ENCODE measurements around the gene CES3.

CES3 gene, protein sequence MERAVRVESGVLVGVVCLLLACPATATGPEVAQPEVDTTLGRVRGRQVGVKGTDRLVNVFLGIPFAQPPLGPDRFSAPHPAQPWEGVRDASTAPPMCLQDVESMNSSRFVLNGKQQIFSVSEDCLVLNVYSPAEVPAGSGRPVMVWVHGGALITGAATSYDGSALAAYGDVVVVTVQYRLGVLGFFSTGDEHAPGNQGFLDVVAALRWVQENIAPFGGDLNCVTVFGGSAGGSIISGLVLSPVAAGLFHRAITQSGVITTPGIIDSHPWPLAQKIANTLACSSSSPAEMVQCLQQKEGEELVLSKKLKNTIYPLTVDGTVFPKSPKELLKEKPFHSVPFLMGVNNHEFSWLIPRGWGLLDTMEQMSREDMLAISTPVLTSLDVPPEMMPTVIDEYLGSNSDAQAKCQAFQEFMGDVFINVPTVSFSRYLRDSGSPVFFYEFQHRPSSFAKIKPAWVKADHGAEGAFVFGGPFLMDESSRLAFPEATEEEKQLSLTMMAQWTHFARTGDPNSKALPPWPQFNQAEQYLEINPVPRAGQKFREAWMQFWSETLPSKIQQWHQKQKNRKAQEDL

DNA sequence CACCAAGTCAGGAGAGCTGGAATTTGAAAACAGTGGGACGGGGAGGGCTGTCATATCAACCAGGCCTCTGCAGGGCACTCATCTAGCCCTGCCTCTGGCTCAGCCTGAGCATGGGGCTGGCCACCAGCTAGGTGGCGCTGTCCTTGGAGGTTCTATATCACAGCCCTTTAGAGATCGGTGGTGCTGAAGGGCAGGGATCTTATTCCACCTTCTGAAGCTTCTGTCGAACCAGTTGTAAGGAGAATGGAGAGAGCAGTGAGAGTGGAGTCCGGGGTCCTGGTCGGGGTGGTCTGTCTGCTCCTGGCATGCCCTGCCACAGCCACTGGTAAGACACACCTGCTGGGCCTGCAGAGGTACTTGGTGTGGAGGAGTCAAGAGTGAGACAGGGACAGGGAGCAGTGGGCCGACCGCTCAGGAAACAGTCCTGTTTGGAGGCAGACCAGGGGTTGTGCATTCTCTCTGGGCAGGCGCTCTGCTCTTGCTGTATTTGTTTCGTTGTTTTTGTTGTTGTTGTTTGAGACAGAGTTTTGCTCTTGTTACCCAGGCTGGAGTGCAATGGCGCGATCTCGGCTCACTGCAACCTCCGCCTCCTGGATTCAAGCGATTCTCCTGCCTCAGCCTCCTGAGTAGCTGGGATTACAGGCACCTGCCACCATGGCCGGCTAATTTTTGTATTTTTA, at the start of gene CES3:
CES3 (plus strand) TSS at position 202 of the 680 bp plus-strand sequence; CDS start at position 244, 42 bp downstream.
- DNase-seq = peak; percentile 54

DNA sequence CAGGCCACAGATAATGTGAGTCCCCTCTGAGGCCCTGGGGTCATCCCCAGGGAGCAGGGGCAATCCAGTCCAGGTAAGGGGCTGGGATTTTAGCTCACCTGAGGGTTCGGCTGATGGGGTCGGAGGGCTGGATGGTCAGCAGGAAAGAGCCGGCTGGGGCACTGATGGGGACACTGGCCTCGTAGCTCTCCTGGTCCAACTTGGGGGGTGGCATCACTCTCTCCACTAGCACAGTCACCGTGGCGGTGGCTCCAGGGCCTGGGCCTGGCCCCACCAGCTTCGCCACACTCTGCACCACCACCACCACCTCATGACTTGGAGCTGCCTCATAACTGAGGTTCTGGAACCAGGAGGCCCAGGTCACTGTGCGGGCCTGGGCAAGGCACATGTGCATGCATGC, 49.3 kb upstream of the CES3 start:
- no peak for DNase-seq

DNA sequence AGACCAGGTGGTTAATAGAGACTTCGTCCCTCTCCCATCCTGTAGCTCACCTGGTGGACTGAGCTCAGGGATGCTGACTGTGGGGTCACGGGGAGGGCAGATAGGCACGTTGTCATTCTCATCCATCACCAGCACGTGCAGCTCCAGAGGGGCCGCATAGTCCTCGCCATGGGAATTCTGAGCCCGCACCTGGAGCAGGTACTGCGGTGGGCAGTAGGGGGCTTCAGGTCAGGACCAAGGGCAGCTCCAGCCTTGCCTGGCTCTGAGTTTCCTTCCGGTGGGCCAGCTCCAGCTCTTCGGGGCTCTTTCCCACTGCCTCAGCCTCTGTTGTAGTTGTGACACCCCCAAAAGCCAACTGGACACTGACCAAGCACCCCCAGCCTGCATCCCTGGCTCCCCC, 48.0 kb upstream of the CES3 start:
- no peak for DNase-seq

DNA sequence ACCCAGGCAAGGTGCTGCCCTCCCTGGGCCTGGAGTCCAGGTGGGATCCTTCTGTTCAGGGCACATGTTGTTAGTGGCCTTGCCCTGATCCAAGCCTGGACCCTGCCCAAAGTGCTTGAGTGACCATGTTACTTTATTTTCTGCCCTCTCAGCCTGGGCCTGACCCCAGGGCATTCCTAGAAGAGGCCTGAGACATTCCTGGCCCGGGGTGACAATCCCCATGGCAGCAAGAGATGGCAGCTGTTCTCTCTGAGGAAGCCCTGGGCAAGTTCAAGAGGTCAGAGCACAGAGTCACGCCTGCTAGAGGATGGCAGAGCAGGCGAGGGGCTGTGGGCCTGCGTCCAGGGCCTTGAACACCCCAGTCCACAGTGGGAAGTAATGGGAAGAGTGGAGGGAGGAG, 47.4 kb upstream of the CES3 start:
- DNase-seq = no peak

DNA sequence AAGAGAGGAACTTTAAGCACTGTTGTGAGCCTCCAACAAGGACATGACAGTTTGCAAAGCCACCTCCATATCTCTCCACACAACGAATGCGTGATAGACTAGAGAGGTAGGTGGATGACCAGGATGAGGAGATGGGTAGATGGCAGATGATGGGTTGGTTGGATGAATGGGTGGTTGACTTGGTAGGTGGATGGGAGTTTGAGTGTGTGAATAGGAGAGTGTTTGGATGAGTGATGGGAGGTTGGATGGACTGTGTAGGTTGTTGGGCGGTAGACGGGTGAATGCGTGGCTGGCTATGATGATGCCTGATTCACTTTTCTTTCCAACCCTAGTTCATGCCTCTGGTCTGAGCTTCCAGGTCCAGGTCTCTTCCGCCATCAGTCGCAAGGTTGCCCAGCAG, 46.5 kb upstream of the CES3 start:
- no peak for DNase-seq

DNA sequence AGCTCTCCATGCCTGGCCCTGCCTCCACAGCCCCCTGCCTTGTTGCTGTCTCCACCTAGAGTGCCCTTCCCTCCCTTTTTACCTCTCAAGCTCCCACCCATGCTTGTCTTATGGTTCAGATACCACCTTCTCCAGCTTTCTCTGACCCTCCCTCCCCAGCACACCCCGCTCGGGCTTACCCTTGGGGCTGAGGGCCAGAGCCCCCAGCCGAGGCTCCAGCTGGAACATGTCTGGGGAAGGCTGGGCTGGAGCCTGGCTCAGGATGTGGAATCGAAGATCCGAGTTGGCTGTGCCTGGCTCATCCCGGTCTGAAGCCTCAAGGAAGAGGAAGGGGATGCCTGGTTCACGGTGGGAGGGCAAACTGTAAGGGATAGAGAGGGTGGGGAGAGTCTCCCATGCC, 46.0 kb upstream of the CES3 start:
- no peak for DNase-seq

DNA sequence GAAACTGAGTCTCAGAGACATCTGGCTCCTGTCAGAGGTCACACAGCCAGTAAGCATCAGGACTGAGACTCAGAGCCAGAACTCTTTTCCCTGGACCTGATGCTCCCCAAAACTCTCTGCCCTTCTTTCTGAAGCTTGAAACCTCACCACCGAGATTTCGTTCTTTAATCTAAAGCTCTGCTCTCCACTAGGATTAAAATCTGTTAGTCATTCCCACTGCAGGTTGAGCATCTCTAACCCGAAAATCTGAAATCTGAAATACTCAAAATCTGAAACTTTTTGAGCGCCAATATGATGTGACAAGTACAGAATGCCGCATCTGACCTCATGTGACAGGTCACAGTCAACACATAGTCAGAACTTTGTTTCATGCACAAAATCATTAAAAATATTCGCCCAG, 44.5 kb upstream of the CES3 start:
- no peak for DNase-seq

DNA sequence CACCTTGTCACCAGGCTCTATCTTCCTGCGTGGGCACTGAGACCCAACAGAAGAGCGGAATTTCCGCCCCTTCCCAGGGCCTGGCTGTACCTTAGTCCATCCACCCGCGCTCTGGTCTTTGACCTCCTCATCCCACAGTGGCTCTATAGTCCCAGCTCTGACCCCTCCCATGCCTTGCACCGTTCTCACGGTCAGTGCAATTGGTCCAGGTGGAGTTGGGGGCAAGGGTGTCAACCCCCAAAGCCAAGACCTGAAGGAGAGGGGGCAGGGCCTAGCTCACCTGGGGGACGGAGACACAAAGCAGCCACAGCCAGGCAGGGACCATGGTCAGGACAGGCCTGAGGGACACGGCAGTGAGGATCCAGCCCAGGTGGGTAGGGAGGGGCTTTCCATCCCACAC, 43.3 kb upstream of the CES3 start:
- DNase-seq = no peak

DNA sequence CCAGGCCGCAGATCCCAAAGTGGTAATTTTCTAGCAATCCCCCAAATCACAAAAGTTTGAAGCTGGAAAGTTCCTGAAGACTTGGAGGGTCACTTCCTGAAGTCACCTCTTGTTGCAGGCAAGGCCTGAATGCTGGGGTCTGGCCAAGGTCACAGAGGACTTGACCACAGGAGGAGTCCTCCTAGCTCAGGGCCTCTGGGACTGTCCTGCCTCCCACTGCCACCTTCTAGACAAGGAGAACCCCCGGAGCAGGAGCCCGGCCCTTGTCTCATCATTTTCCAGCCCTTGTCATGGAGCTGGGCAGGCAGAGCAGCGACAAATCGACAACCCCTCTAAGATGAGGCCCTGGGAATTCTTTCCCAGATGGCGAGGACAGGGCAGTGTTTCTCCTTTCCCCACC, 42.7 kb upstream of the CES3 start:
- DNase-seq = no peak

DNA sequence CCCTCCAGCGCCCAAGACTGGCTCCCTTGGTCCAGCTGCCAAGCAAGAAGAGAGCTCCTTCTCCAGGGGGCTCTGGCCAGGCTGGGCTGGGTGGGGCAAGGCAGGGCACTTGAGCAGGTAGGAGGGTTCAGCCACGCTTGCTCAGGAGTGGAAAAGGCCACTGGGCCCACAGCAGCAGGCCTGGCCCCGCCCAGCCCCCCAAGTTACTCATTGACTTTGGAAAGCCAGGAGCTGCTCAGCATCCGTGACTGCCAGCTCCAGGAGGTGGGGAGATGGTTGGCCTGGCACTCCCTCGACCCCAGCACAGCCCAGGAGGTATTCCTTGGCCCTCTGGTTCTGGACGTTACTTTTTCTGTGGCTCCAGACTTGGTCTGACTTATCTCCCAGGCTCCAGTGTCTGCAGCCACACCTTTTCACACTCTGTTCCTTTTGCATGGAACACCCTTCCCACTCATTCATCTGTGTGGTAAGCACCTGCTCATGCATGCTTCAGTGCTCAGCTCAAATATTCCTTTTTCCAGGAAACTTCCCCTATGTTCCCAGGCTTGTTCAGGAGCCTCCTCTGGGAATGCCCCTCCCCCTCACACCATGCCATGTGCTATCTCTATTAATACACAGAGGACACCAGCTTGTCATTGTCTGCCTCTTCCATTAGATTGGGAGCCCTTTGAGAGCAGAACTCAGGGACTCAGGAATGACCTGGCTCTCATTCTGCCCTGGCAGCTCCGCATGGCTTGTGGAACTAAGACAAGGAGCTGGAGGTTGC, 42.1 kb upstream of the CES3 start, which contains the start of gene CDH16:
CDH16 (minus strand) TSS at position 83 of the 766 bp plus-strand sequence. CDS start 820 bp downstream, outside the sequence.
- DNase-seq = no peak

DNA sequence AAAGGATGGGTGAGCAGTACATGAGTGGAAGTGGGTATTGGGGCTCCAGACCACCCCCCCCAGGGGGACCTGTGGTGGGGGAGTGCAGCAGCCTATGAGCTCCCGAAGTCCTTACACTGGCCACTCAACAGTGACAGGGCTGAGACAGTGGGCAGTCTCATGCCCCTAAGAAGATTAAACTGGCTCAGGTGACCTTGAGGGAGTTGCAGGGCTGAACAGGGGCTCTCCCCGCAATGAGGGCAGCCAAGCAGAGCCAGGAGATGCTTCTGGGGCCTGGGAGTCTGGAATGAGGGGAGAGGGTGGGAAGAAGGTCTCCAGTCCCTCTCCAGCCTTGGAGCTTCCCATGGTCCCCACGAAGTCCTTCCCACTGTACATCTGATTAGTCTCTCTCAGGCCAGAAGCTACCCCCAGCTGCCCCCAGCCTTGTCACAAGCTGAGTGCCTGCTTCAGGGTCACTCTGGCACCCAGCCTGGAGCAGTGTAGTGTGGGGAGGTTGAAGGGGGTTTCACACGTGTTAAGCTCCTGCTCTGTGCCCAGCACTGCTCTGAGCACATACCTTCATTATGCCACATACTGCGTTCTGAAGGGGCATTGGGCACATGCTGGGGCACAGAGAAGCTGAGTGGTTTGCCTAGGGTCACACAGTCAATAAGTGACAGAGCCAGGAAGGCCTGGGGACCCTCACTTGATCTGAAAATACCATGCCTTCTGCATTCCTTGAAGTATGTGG, 41.3 kb upstream of the CES3 start:
- DNase-seq = no peak

DNA sequence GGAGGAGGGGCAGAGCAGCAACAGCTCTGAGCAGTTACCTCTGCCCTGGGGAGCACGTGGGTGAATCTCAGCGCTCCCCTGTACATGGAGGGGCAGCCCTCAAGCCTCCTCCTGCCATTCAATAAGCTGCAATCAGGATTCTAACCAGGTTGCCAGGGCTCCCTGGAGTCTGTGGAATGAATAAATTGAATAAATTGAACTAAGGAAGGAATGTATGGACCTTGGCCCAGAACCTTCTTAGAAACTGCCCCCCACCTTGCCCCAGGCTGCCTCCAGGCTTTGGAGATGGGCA, 40.8 kb upstream of the CES3 start:
- no peak for DNase-seq

DNA sequence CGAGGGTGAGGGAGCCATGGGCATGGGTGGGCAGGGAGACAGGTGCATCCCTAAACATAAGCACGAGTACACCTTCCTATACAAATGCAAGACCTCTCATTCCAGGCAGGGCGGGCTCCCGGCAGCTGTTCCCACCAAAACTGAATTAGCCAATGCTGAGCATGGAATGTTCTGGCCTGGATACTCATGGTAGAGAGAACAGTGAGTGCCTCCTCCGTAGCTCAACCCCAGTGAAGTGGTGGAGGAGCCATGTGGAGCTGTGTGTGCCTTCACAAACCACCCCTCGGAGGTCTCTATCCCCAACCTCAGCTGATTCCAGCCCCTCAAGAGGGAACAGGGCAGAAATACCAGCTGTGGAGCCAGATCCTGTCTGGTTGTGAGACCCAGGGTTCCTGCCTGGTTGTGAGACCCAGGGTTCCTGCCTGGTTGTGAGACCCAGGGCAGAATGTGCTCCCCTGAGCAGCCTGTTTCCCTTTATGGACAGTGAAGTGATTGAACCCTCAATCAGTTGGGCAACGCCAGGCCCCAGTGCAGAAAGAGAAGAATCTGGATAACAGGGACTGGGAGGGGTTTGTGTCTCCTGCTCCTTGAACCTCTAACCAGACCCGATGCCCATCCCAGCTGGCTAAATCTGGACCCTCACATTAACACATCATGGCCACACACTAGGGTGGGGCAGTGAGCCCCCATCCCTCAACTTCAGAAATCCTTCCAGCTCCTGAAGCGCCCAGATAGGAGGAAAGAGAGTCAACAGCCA, 40.0 kb upstream of the CES3 start:
- DNase-seq = no peak

DNA sequence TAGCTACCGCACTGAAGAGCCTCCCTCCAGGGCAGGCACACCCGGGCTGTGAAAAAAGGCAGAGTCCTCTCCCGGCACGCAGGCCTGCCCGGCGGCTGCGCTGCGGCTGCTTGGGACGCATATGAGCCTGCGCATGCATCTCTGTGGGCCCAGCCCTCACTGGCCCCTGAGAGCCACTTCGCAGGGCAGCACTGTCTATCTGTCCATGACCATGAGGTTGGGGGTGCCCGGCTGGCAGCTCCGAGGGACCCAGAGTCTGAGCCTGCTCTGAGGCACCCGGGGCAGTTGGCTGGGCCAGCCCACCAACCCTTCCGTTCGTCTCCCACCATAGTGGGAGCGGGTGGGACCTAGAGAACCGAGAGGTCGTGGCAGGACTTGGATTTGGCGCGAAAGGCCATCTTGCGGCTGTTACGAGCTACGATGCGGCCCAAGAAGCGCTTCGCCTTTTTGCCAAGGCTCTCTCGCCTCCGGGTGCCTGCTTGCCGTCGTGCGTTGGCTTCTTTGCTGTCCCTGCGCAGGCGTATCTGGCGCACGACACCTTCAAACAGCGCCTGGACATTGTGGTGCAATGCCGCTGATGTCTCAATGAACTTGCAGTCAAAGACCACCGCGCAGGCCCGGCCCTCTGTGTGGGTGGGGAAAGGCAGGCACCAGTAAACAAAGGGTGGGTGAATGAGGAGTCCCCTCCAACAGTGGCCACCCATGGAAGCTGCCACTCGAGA, 39.2 kb upstream of the CES3 start:
- no peak for DNase-seq

DNA sequence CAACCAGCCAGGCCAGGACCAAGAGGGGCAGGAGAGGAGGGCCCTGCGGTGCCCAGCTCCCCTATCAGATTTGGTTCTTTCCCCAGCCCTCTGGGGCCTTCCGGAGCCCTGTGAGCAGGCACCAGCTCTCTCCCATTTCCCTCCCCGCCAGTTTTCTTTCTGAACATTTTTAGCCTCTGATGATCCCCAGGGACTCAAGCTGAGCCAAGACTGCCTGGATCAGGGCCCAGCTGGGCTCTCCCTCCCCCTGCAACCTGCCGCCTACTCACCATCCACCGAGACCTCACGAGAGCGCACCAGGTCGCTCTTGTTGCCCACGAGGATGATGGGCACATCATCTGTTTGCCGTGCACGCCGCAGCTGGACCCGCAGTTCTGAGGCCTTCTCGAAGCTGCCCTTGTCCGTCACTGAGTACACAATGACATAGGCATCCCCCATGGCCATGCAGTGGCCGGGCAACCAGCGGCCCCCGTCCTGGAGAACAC, 37.8 kb upstream of the CES3 start:
- no peak for DNase-seq

DNA sequence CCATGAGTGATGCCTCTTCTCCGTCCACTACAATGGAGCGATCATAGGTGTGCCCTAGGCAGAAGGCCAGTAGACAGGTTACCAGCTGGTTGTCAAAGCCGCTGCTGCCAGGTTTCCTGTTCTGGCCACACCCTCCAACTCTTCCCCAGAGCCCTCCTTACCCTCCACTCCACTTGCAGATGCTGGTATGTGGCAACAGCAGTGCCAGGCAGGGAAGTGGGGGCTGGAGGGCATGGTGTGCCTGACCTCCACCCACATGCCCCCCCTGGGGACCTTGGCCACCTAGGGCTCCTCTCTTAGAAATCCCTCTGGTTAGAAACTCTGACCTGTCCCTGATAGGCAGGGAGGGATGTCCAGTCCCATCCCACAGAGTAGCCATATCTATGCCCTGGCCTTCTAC, 37.2 kb upstream of the CES3 start:
- no peak for DNase-seq

DNA sequence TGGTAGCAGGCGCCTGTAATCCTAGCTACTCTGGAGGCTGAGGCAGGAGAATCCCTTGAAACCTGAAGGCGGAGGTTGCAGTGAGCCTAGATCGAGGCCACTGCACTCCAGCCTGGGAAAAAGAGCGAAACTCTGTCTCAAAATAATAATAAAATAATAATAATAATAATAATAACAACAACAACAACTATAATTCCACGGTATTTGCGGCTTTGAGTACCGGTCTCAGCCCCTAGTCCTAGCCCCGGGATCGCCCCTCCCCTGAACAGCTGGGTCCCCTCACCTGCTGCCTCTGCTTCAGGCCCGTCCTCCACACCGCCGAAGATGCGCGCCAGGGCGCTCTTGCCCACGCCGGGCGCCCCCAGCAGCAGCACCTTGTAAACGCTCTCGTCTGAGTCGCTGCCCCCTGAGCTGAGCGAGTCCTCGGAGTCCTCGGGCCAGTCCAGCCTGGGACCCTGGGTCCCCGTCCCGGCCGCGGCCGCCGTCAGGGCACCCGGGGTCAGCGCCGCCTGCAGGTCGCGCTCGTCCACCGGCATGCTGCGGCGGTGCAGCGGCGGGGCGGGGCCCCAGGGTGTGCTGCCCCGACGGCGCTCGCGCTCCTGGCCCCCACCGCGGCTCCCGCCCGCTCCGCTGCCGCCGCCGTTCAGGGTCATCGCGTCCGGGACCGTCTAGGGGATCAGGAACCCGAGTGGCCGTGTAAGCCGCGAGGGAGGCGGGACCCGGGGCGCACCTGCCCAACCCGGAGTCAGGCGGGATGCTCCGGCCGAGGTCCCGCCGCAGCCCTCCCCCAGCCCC, 36.3 kb upstream of the CES3 start:
- DNase-seq = no peak

DNA sequence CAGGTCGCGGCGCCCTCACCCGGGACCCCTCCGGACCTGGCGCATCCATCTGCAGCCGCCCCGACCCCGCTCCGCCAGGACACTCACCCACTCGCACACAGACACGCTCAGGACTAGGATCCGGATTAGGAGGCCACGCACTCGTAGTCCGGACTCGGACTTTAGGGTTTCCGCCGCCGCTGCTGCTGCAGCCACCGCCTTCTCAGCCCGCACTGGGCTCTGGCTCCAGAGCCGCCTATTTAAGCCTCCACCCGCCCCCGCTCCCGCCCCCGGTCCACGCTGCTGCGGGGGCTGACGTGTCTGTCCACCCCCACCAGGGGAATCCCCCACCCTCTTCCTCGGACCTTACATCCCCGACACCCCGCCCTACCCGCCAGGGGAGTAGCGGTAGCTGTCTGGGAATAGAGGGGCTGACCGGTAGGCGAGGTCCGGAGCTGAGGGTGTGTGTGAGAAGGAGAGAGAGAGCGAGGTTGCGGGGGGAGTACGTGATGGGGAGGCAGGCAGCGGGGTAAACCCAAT, 35.7 kb upstream of the CES3 start, which contains the start of gene RRAD:
RRAD (minus strand) TSS at position 214 of the 519 bp plus-strand sequence. CDS start 356 bp downstream, outside the sequence.
- no peak for DNase-seq

DNA sequence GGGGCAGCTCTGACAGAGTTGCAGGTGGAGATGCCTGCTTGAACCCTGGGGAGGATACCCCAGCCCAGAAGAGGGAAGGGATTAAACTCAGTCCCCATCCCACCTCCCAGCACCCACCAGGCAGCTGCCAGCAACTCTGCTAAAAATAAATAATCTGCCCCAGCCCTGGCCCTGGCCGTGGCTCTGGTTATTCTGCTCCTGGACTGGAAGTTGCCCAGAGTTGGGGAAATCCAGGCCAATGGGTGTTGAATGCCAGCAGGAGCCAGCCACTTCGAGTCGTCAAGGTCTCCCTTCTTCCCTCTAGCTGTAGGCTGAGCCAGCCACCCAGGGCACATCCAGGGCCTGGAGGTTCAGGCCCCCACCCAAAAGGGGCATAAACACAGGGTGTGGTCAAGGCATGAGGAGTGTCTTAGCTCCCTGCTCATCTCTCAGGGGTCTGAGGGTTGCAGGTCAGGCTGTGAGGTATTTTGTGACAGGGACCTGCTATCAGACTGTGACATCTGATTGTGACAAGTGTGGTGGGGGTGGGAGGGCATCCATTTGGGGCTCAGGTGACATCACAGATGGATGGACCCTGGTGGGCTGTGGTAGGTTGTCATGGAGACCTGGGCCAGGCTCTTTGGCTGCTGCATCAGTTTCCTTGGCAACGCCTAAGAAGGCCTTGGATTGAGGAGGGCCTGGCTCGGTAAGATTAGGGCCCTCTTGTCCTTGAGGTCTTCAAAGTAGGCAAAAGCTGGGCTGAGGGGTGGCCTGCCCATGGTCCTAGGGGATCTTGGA, 34.7 kb upstream of the CES3 start:
- DNase-seq = no peak
